A673 (cell line): ENCODE data around the gene CNIH1. TPM values are rescaled to one million over a fixed set of nuclear protein-coding genes. Genes with fewer than 3 reads are reported as not detected.

Source experiments
- BruUV-seq: library from RNA; stranded (reverse); fragments of 400-500 nt; replicated peaks from 2 replicates; lab custom pipeline; 2021; lab: Mats Ljungman, UMichigan
- CTCF ChIA-PET: fragments of 300-600 bp; sonication (Branson Sonifier 250); formaldehyde crosslinking; loops from one replicate; lab custom pipeline; 2022; ENCODE audit warnings: antibody characterized with exemption; lab: Charles Lee
- POLR2A ChIA-PET: fragments of 300-600 bp; sonication (Branson Sonifier 250); formaldehyde crosslinking; loops from one replicate; lab custom pipeline; 2022; ENCODE audit warnings: antibody characterized with exemption; ENCODE audit not compliant: low non-redundant PET; lab: Charles Lee
- DNase-seq: peaks from one replicate; pipeline ENCODE4 v3.0.0-alpha.2; 2015; ENCODE audit warnings: low spot score
- H3K27ac ChIP-seq: fragments of 200-600 bp; sonication (generic); 2 replicates; pipeline ENCODE4 v1.5.1; 2016; ENCODE audit warnings: mixed run types, low read depth, mild to moderate bottlenecking, mixed read lengths, antibody characterized with exemption, low read length; ENCODE audit not compliant: poor library complexity, severe bottlenecking
- H3K27me3 ChIP-seq: fragments of 200-600 bp; sonication (generic); replicated peaks from 2 replicates; pipeline ENCODE4 v1.6.1; 2017; ENCODE audit warnings: mixed run types, low read depth, mild to moderate bottlenecking, mixed read lengths, antibody characterized with exemption, low read length; ENCODE audit not compliant: insufficient read depth, poor library complexity
- H3K36me3 ChIP-seq: fragments of 200-600 bp; sonication (generic); 2 replicates; pipeline ENCODE4 v1.6.1; 2016; ENCODE audit warnings: mixed run types, mild to moderate bottlenecking, mixed read lengths, antibody characterized with exemption, low read length; ENCODE audit not compliant: insufficient read depth, poor library complexity, severe bottlenecking
- H3K4me1 ChIP-seq: fragments of 200-600 bp; sonication (generic); 2 replicates; pipeline ENCODE4 v1.6.1; 2017; ENCODE audit warnings: mixed run types, mild to moderate bottlenecking, mixed read lengths, antibody characterized with exemption, low read length; ENCODE audit not compliant: insufficient read depth, poor library complexity, severe bottlenecking
- H3K4me3 ChIP-seq: fragments of 200-600 bp; sonication (generic); 2 replicates; pipeline ENCODE4 v1.5.1; 2016; ENCODE audit warnings: low read depth, mixed run types, mild to moderate bottlenecking, mixed read lengths, low read length; ENCODE audit not compliant: poor library complexity, severe bottlenecking
- H3K9me3 ChIP-seq: fragments of 200-600 bp; sonication (generic); 2 replicates; pipeline ENCODE4 v1.6.1; 2016; ENCODE audit warnings: mixed run types, low read depth, mild to moderate bottlenecking, mixed read lengths, antibody characterized with exemption, low read length; ENCODE audit not compliant: poor library complexity, severe bottlenecking
- EZH2 ChIP-seq: fragments of 200-600 bp; sonication (generic); IDR thresholded peaks from 2 replicates; pipeline ENCODE4 v1.6.1; 2017; ENCODE audit warnings: borderline replicate concordance, low read depth, mild to moderate bottlenecking, mixed read lengths, antibody characterized with exemption, low read length; ENCODE audit not compliant: poor library complexity, severe bottlenecking
- intact Hi-C: fragments of 100-400 bp; cut with micrococcal nuclease; formaldehyde crosslinking; loops from one replicate; pipeline ENCODE4 v1.10.0; 2022; ENCODE audit not compliant: unreplicated experiment
- total RNA-seq: library from RNA; stranded (reverse); gene quantifications from 2 replicates; pipeline ENCODE4 v1.2.3, GENCODE V29; 2021
- TF ChIP-seq, protein P1 (sequence below): fragments of 300-800, 200-600 bp; sonication (generic); conservative IDR thresholded peaks from 2 replicates; pipeline ENCODE4 v1.5.1; 2017; ENCODE audit warnings: low read depth, mild to moderate bottlenecking, antibody characterized with exemption, low read length, moderate library complexity, mixed read lengths

CNIH1 gene
- total RNA-seq, 1 experiment from 2014 or later, result 170 TPM

GRCh38 chr14:54478636-54479215, 37.6 kb upstream of the CNIH1 start:
- Histone ChIP-seq H3K4me3 (no peak overlapping the region), H3K9me3 (no peaks in the 10 kb centered on the region), H3K36me3 (peaks cover 52% of the 10 kb centered on the region), H3K27ac (no peak overlapping the region), H3K27me3 (no peaks in the 10 kb centered on the region), H3K4me1 (peaks cover 43% of the 10 kb centered on the region)
- CTCF ChIA-PET, result no interaction called here
- DNase-seq, result no peak
- intact Hi-C loops, result no loop called here
- TF ChIP-seq, protein P1, sequence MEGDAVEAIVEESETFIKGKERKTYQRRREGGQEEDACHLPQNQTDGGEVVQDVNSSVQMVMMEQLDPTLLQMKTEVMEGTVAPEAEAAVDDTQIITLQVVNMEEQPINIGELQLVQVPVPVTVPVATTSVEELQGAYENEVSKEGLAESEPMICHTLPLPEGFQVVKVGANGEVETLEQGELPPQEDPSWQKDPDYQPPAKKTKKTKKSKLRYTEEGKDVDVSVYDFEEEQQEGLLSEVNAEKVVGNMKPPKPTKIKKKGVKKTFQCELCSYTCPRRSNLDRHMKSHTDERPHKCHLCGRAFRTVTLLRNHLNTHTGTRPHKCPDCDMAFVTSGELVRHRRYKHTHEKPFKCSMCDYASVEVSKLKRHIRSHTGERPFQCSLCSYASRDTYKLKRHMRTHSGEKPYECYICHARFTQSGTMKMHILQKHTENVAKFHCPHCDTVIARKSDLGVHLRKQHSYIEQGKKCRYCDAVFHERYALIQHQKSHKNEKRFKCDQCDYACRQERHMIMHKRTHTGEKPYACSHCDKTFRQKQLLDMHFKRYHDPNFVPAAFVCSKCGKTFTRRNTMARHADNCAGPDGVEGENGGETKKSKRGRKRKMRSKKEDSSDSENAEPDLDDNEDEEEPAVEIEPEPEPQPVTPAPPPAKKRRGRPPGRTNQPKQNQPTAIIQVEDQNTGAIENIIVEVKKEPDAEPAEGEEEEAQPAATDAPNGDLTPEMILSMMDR, result no peak
- TF ChIP-seq EZH2, result no peak
- POLR2A ChIA-PET, result no interaction called here
- no TSS peak for BruUV-seq

DNA sequence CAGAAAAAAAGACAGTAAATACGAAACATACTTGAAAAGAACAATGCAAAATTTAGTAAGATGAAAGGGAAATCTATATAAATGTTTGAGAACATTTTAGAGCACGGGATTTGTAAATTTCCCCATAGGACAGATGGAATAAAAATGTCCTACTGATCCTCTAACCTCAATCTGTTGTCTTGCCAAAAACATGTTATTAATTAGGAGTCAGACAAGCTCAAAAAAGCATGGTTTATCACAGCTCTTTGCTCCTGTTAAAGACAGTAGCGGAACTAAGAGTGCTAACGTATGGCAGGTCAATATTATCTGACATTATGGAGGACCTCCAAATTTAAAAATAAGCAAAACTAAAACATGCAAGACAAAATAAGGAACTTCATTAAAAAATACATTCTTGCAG, 34.7 kb upstream of the CNIH1 start:
- no peak for DNase-seq
- intact Hi-C loops, result no loop called here
- TF ChIP-seq, protein P1, result no peak
- no peak for TF ChIP-seq EZH2
- BruUV-seq, result no TSS peak
- Histone ChIP-seq H3K27ac (no peak overlapping the region), H3K4me3 (no peak overlapping the region), H3K36me3 (peaks cover 33% of the 10 kb centered on the region), H3K9me3 (no peaks in the 10 kb centered on the region), H3K4me1 (peaks cover 41% of the 10 kb centered on the region), H3K27me3 (no peaks in the 10 kb centered on the region)
- ChIA-PET POLR2A (no interaction called here), CTCF (no interaction called here)

GRCh38 chr14:54475187-54475899, 34.2 kb upstream of the CNIH1 start:
- peaks cover 29% of the 10 kb centered on the region for H3K36me3 ChIP-seq
- no TSS peak for BruUV-seq

More at GRCh38 chr14:54475187-54475899, 34.2 kb upstream of the CNIH1 start:
- no peak overlapping the region for H3K4me3 ChIP-seq
- H3K9me3 ChIP-seq, result no peaks in the 10 kb centered on the region
- ChIA-PET POLR2A (no interaction called here), CTCF (no interaction called here)
- H3K27ac ChIP-seq, result no peak overlapping the region
- peaks cover 41% of the 10 kb centered on the region for H3K4me1 ChIP-seq
- intact Hi-C loops, result no loop called here
- no peak for TF ChIP-seq EZH2
- TF ChIP-seq, protein P1, result no peak
- H3K27me3 ChIP-seq, result no peaks in the 10 kb centered on the region
- no peak for DNase-seq
